Aortic smooth muscle cell (primary cell): ENCODE data around the gene SOWAHD. TPM values are rescaled to one million over a fixed set of nuclear protein-coding genes. Genes with fewer than 3 reads are reported as not detected.

ENCODE experiments used
- total RNA-seq: library from RNA; depleted of rRNA; stranded (reverse); fragments of >200 nt; gene quantifications from 2 replicates; pipeline ENCODE4 v1.2.3, GENCODE V29; 2014

The SOWAHD gene
- 0.13 TPM in 1 of 2 replicates, not detected in the other for total RNA-seq

GRCh38 chrX:119757979-119758730, at the start of gene SOWAHD:
Gene SOWAHD, plus strand, starts transcription at chrX:119758588. Its CDS starts 80 bp downstream, at chrX:119758668.

GRCh38 chrX:119791437-119792231, 33.2 kb downstream of the SOWAHD start, which contains the start of gene RPL39:
Gene RPL39, minus strand, starts transcription at chrX:119791630. Its CDS starts 54 bp downstream, at chrX:119791576.

Other genes with a start within 250 kb of the SOWAHD start
- 37.4 and 41.3 TPM in 2 replicates for gene STEEP1, start 193.2 kb upstream of the SOWAHD start, total RNA-seq
- gene UBE2A, start 184.0 kb upstream of the SOWAHD start, total RNA-seq = 28.5 and 33.4 TPM in 2 replicates
- gene NKRF, start 152.2 kb upstream of the SOWAHD start, total RNA-seq = 3.8 and 4.3 TPM in 2 replicates
- gene SEPTIN6, start 65.4 kb upstream of the SOWAHD start, total RNA-seq = 4.2 TPM in 2 replicates
- gene RPL39, start 33.0 kb downstream of the SOWAHD start, total RNA-seq = 2,131 and 2,216 TPM in 2 replicates
- 2.0 and 2.2 TPM in 2 replicates for gene UPF3B, start 94.4 kb downstream of the SOWAHD start, total RNA-seq
- 18.5 and 18.8 TPM in 2 replicates for gene RNF113A, start 113.1 kb downstream of the SOWAHD start, total RNA-seq
- 146 and 158 TPM in 2 replicates for gene NDUFA1, start 113.2 kb downstream of the SOWAHD start, total RNA-seq
- gene AKAP14, start 137.3 kb downstream of the SOWAHD start, total RNA-seq = not detected in 2 replicates
- gene NKAP, start 185.2 kb downstream of the SOWAHD start, total RNA-seq = 3.4 and 4.2 TPM in 2 replicates